DMS53 treated with DMSO at 0.1 percent for 48 hours (cell line): Measurements from ENCODE around the gene MYO5A.

ENCODE experiments used
- DNase-seq: peaks from one replicate; lab custom pipeline; 2025; ENCODE audit not compliant: unreplicated experiment; lab: John Stamatoyannopoulos, UW

MYO5A gene

GRCh38 chr15:52337198-52337853, 191.4 kb downstream of the MYO5A start:
- DNase-seq: peak; percentile 22

DNA sequence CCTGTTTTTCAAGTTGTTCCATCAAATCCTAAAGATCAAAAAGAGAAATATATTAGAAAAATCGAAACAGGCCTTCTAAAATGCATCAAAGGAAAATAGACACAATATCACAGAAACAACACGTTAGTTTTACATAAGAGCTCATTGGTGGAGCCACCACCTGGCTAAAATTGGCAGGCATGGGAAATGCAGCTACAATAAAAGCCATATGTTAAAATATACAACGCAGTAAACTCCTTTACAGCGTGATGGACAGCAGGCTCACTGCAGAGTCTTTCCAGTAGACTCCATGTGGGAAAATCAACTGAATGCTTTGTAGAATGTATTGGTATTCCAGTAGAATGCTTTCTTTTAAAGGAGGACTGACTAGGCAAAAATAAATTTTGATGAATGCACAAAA, 192.2 kb downstream of the MYO5A start:
- DNase-seq: no peak

GRCh38 chr15:52334491-52335160, 194.1 kb downstream of the MYO5A start:
- DNase-seq: no peak

DNA sequence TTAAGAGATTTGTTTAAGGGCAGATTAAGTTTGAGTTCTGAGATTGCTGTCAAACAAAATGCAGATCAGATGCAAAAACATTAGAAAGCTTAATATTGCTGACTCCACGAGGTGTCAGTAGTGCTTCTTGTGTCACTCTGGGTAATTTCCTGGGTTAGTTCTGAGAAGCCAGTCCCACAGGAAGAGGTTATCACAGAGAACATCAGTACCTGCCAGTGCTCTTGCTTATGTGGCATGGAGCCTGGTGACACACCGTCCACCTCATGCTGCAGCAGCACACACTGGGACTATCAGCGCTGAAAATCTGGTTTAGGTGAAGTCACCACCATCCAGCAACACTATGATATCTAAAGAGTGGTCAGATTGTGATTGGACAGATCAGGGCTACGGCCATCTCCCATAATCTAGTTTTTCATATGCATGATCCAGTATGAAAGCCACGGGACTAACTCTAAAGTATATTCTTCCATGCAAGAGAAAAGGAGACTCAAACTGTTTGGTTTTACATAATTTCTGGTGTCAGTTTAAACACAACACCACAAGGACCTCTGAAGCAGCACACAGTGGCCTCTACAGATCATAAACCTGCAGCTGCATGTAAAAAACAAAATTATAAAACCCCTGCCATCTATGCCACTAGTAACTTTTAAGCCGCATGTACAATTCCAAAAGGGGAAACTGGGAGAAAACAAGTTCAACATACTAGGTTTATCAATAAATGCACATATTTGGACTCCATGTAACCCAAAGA, 197.0 kb downstream of the MYO5A start:
- DNase-seq: peak; percentile 4

DNA sequence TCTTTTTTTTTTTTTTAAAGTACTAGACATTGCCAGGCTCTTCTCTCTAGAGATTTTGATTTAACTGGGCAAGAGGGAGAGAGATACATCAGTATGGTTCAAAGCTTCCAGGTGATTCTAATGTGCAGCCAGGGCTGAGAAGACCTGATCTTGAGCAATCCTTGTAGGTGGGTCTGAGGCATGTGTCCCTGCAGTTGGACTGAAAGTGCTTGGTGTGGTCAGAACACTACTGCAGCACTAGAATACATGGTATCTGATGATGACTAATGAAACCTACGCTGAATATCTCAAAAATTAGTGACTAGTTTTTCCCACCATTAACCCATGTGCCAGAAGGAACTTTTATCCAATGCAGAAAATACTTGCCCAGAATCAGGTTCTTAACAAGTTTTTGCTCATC, 198.7 kb downstream of the MYO5A start:
- DNase-seq: no peak

DNA sequence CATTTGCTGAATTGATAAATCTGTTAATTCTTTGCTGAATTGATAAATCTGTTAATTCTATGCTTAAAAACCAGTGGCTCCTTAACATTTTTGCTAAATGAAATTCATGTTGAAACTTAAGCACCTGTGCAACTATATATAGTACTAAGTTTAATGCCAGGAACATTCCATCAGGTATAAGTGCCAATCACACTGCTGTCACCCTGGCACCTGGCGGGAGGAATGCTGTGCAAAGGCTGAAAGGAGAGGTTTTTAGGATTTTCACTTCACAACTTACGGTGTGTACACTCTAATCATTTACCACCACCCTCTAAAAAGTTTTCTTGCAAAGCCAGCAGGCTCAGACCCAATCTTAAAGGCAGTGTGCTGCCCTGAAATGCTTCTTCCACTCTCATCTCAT, 199.5 kb downstream of the MYO5A start:
- no peak for DNase-seq

- no peak for DNase-seq
These were observed 200.0 kb downstream of the MYO5A start for GRCh38 chr15:52328680-52329079.

GRCh38 chr15:52326756-52327155, 201.9 kb downstream of the MYO5A start:
- DNase-seq: no peak

GRCh38 chr15:52324109-52324508, 204.6 kb downstream of the MYO5A start:
- no peak for DNase-seq

GRCh38 chr15:52318729-52319500, 209.8 kb downstream of the MYO5A start:
- no peak for DNase-seq

GRCh38 chr15:52317688-52318087, 211.0 kb downstream of the MYO5A start:
- no peak for DNase-seq

GRCh38 chr15:52317022-52317421, 211.7 kb downstream of the MYO5A start:
- no peak for DNase-seq

GRCh38 chr15:52309154-52309548, 219.5 kb downstream of the MYO5A start:
- DNase-seq: no peak

GRCh38 chr15:52308446-52309153, 220.1 kb downstream of the MYO5A start:
- no peak for DNase-seq

DNA sequence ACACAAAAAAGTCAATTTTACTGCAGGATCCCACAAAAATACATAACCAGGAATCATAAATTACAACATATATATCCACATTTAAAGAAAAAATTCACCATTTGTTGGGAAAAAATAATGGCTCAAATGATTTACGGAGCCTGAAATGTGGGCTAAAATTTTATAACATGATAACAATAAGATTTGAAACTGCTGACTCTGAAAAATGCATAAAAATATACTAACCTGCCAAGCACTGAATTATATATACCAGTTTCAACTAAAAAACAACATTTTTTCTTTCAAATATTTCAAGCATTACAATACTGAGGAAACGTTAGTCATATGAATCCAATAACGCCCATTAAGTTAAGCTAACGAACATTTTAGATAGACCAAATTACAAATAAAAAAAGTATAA, 220.8 kb downstream of the MYO5A start:
- no peak for DNase-seq

- no peak for DNase-seq
These were observed 222.4 kb downstream of the MYO5A start for GRCh38 chr15:52306270-52306669.

- no peak for DNase-seq
These were observed 225.4 kb downstream of the MYO5A start for GRCh38 chr15:52303093-52303772.

- no peak for DNase-seq
These were observed 227.3 kb downstream of the MYO5A start for GRCh38 chr15:52301265-52301847.

DNA sequence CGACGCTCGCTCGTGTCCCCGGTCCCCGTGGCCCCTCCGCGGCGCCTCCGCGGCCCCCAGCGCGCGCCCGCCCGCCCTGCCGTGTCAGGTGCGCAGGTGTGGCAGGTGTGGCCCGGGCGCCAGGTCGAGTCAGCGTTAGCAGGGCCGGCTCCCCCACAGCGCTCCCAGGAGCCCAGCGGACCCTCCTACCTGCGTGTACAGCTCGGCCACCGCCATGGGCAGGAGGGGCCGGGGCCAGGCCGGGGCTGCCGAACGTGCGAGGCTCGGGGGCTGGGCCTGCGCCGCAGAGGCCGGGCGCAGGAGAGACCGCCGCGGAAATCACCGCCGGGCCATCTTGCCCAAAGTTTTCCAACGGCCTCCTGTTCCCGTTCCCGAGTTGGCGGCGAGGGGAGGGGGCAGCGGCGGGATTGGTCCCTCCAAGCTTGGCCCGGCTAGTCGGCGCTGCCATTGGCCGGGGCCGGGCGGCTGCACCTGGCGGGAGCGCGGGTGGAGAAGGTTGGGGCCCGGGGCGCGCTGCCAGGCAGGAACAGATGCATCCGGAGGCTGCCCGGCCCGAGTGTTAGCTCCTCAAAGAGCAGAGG, 233.2 kb downstream of the MYO5A start, which contains the start of gene MYO5C:
Gene MYO5C, minus strand, starts transcription at position 384 of the 581 bp plus-strand sequence. Its CDS starts 168 bp downstream, at position 216.
- DNase-seq: peak; percentile 70
